ENCODE results near the gene ARMC12. TPM values are rescaled to one million over a fixed set of nuclear protein-coding genes. Genes with fewer than 3 reads are reported as not detected.

ARMC12 gene
- total RNA-seq, 1 experiment from 2014 or later: 2.3 TPM

DNA sequence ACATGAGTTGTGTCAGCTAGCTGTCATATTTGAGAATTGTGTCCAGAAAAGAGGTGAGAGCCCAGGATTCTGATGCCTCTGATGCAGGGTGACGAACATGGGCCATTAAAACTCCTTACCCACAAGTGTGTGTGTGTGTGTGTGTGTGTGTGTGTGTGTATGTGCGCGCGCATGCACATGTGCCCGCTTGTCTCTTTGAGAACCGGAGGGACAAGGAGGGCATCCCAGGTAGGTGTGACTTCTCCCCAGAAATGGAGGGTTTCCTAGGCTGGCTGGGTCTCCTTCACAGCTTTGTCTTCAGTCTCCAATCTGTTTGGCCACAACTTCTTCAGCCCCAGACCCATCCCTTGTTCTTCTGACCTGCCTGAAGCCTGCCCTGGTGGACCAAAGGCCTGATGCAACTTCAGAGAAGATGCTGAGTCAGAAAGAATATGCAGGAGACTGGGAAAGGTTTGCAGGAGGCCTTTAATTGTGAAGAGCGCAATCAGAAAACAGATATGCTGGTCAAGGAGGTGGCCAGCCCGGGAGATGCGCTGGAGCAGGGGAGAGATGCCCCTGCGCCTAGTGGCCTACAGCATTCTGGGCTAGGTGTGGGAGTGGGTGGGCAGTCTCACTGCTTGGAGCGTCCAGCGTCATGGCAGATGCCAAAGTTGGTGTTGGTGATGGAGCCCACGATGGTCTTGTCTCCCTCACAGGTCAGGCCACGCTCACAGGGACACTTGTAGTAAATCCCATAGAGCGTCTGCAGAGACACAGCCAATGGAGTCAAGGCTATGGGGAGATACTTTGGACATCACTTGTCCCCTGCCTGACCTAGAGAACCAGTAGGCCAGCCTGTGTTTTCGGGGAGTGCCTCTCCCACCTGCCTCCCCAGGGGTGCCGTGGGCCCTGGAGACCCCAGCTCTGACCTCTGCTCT, 58.0 kb downstream of the ARMC12 start:
- Mint-ChIP-seq H3K27ac (ENCODE audit: low read depth, unreplicated experiment) (no peak overlapping the region), H3K36me3 (ENCODE audit: insufficient read depth, unreplicated experiment) (no peaks in the 10 kb centered on the region), H3K4me1 (ENCODE audit: insufficient read depth, unreplicated experiment) (no peaks in the 10 kb centered on the region), H3K4me3 (ENCODE audit: unreplicated experiment) (no peak overlapping the region), H3K27me3 (ENCODE audit: insufficient read depth, unreplicated experiment) (peaks cover 15% of the 10 kb centered on the region), H3K9me3 (ENCODE audit: unreplicated experiment) (no peaks in the 10 kb centered on the region)
- no peak for DNase-seq (ENCODE audit: unreplicated experiment)
- no TSS peak for BruUV-seq (replicated peaks)
- ChIA-PET POLR2A (no interaction called here), CTCF (interaction anchor here (0.7 kb wide), 1 partner anchor 452 kb away, joined by 4 read pairs; the partner anchor contains the start of gene PPARD)
- intact Hi-C loops (cut with micrococcal nuclease): no loop called here
- TF ChIP-seq, protein P1, sequence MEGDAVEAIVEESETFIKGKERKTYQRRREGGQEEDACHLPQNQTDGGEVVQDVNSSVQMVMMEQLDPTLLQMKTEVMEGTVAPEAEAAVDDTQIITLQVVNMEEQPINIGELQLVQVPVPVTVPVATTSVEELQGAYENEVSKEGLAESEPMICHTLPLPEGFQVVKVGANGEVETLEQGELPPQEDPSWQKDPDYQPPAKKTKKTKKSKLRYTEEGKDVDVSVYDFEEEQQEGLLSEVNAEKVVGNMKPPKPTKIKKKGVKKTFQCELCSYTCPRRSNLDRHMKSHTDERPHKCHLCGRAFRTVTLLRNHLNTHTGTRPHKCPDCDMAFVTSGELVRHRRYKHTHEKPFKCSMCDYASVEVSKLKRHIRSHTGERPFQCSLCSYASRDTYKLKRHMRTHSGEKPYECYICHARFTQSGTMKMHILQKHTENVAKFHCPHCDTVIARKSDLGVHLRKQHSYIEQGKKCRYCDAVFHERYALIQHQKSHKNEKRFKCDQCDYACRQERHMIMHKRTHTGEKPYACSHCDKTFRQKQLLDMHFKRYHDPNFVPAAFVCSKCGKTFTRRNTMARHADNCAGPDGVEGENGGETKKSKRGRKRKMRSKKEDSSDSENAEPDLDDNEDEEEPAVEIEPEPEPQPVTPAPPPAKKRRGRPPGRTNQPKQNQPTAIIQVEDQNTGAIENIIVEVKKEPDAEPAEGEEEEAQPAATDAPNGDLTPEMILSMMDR (IDR thresholded peaks at IDR 0.05; ENCODE audit: unreplicated experiment): no peak

DNA sequence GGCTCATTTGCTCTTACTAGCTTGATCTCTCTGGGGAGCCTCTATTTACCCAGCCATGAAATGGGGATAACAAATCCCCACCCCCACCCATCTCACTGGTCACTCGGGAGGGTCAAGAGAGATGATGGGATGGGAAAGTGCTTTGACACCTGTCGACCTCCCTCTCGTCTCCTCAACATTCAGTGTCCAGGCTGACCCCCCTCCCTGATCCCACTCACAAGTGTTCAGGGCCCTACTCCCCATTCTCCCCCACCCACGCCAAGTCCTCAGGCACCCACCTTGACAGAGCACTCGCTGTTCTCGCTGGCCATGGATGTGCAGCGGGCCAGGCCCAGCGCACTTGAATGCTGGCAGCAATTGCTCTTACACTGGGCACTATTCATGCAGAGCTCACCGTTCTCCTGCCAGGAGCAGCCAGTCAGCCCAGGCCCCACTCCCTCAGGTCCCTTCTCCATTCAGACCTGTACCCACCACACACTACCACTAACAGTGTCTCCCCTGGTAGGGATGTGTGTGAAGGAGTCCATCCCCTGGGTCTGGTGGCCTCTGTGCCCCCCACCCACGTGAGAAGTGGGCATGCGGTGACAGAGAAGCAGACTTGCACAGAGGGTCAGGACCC, 58.7 kb downstream of the ARMC12 start:
- TF ChIP-seq, protein P1 (IDR thresholded peaks at IDR 0.05; ENCODE audit: unreplicated experiment): no peak
- Mint-ChIP-seq H3K4me3 (ENCODE audit: unreplicated experiment) (no peak overlapping the region), H3K9me3 (ENCODE audit: unreplicated experiment) (no peaks in the 10 kb centered on the region), H3K27ac (ENCODE audit: low read depth, unreplicated experiment) (no peak overlapping the region), H3K27me3 (ENCODE audit: insufficient read depth, unreplicated experiment) (peaks cover 15% of the 10 kb centered on the region), H3K4me1 (ENCODE audit: insufficient read depth, unreplicated experiment) (no peaks in the 10 kb centered on the region), H3K36me3 (ENCODE audit: insufficient read depth, unreplicated experiment) (no peaks in the 10 kb centered on the region)
- no TSS peak for BruUV-seq (replicated peaks)
- intact Hi-C loops (cut with micrococcal nuclease): no loop called here
- CTCF ChIA-PET: no interaction called here
- no peak for DNase-seq (ENCODE audit: unreplicated experiment)
- POLR2A ChIA-PET: interaction anchor here (3.8 kb wide), 1 partner anchor 8 kb away, joined by 12 read pairs; no protein-coding TSS in a partner anchor

DNA sequence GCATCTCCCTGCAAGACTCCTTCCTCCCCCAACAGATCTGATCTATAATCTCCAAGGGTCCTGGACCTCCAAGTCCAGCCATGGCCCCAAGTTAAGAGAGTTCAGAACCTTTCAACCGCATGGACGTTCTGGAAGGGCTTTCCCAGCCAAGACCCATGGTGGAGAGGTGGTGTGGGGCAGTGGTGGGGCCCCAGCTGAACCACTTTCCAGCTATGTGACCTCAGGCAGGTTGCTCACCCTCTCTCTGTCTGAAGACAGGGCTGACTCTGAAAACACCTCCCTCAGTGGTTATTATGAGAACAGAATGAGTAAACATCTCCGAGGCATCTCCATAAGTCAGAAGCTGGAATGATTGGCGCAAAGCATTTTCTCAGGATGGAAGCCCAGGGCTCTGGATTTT, 59.4 kb downstream of the ARMC12 start:
- peaks cover 15% of the 10 kb centered on the region for H3K27me3 Mint-ChIP-seq (ENCODE audit: insufficient read depth, unreplicated experiment)
- ChIA-PET POLR2A (interaction anchor here (3.8 kb wide), 1 partner anchor 9 kb away, joined by 12 read pairs; no protein-coding TSS in a partner anchor), CTCF (interaction anchor here (0.6 kb wide), 1 partner anchor 33 kb away, joined by 3 read pairs; no protein-coding TSS in a partner anchor)
- no peak overlapping the region for H3K4me3 Mint-ChIP-seq (ENCODE audit: unreplicated experiment)
- intact Hi-C loops (cut with micrococcal nuclease): no loop called here
- TF ChIP-seq, protein P1 (IDR thresholded peaks at IDR 0.05; ENCODE audit: unreplicated experiment): no peak
- H3K27ac Mint-ChIP-seq (ENCODE audit: low read depth, unreplicated experiment): no peak overlapping the region
- no TSS peak for BruUV-seq (replicated peaks)
- H3K4me1 Mint-ChIP-seq (ENCODE audit: insufficient read depth, unreplicated experiment): no peaks in the 10 kb centered on the region
- DNase-seq (ENCODE audit: unreplicated experiment): no peak
- no peaks in the 10 kb centered on the region for H3K9me3 Mint-ChIP-seq (ENCODE audit: unreplicated experiment)
- no peaks in the 10 kb centered on the region for H3K36me3 Mint-ChIP-seq (ENCODE audit: insufficient read depth, unreplicated experiment)

DNA sequence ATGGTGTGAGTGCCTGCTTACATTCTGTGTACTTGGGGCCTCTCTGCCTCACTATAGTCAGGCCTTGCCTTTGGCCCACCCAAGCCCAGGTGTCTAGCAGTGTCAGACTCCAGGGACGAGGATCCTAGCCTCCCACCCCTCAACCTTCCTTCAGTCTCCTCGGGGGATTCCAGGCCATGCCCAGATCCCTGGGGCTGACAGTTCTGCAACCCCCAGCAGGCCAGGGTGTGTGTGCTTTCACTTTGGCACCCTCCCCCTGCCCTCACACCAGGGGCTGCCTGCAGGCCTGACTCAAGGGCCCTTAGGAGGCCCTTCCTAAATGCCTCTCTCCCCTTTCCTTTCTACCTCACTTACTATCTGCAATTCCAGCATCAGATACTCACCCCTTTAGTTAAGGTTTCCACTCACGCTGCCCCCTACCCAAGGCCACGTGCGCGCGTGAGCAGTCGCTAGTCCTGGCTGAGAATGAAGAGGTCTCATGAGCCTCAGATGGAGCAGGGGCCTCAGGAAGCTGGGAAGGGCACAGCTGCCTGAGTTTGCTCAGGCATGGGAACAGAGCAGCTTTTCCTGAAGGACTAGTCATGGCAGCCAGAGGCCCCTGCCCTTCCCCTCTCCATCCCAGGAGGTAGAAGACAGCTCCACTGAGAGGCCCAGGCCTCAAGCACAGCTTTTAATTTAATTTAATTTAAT, 61.1 kb downstream of the ARMC12 start:
- Mint-ChIP-seq H3K27ac (ENCODE audit: low read depth, unreplicated experiment) (no peak overlapping the region), H3K4me3 (ENCODE audit: unreplicated experiment) (no peak overlapping the region), H3K9me3 (ENCODE audit: unreplicated experiment) (no peaks in the 10 kb centered on the region), H3K27me3 (ENCODE audit: insufficient read depth, unreplicated experiment) (peaks cover 8% of the 10 kb centered on the region), H3K36me3 (ENCODE audit: insufficient read depth, unreplicated experiment) (no peaks in the 10 kb centered on the region), H3K4me1 (ENCODE audit: insufficient read depth, unreplicated experiment) (no peaks in the 10 kb centered on the region)
- no peak for DNase-seq (ENCODE audit: unreplicated experiment)
- ChIA-PET CTCF (no interaction called here), POLR2A (interaction anchor here (0.6 to 3.8 kb wide), 2 partner anchors 11 to 16 kb away, joined by 3 to 12 read pairs; no protein-coding TSS in a partner anchor)
- intact Hi-C loops (cut with micrococcal nuclease): no loop called here
- TF ChIP-seq, protein P1 (IDR thresholded peaks at IDR 0.05; ENCODE audit: unreplicated experiment): no peak
- no TSS peak for BruUV-seq (replicated peaks)

All from MCF 10A (cell line).